ENCODE data around the gene ERMP1.

The ERMP1 gene

GRCh38 chr9:5872511-5872910 lies 39.6 kb upstream of the ERMP1 start:
- TF ChIP-seq CTCF (IDR thresholded peaks at IDR 0.05; ENCODE audit: low read depth, low read length) = no peak
- no peak for DNase-seq (ENCODE audit: extremely low read depth, low read depth)

- TF ChIP-seq CTCF (IDR thresholded peaks at IDR 0.05; ENCODE audit: low read depth, low read length) = no peak
Measured at GRCh38 chr9:5871785-5872184, 38.9 kb upstream of the ERMP1 start.

GRCh38 chr9:5870691-5871090 lies 37.8 kb upstream of the ERMP1 start:
- no peak for DNase-seq (ENCODE audit: extremely low read depth, low read depth)
- TF ChIP-seq CTCF (IDR thresholded peaks at IDR 0.05; ENCODE audit: low read depth, low read length) = no peak

More at GRCh38 chr9:5871785-5872184, 38.9 kb upstream of the ERMP1 start:
- no peak for DNase-seq (ENCODE audit: extremely low read depth, low read depth)

GRCh38 chr9:5870020-5870339 lies 37.1 kb upstream of the ERMP1 start:
- no peak for TF ChIP-seq CTCF (IDR thresholded peaks at IDR 0.05; ENCODE audit: low read depth, low read length)
- no peak for DNase-seq (ENCODE audit: extremely low read depth, low read depth)

GRCh38 chr9:5869315-5870019 lies 36.5 kb upstream of the ERMP1 start:
- DNase-seq (ENCODE audit: extremely low read depth, low read depth) = no peak
- no peak; the same call in 1 of the 2 replicates for TF ChIP-seq CTCF (IDR thresholded peaks at IDR 0.05; ENCODE audit: low read depth, low read length)

- DNase-seq (ENCODE audit: extremely low read depth, low read depth) = no peak
- no peak for TF ChIP-seq CTCF (IDR thresholded peaks at IDR 0.05; ENCODE audit: low read depth, low read length)
Measured at GRCh38 chr9:5868235-5868634, 35.3 kb upstream of the ERMP1 start.

- no peak for DNase-seq (ENCODE audit: extremely low read depth, low read depth)
Measured at GRCh38 chr9:5866685-5867084, 33.8 kb upstream of the ERMP1 start.

More at GRCh38 chr9:5866685-5867084, 33.8 kb upstream of the ERMP1 start:
- no peak for TF ChIP-seq CTCF (IDR thresholded peaks at IDR 0.05; ENCODE audit: low read depth, low read length)

Data from AG09319 (cell line).